Activated CD4-positive, alpha-beta T cell treated with anti-CD3 and anti-CD28 coated beads, Interleukin-2, Interleukin-6, amounts not matched to agents 100 ng/mL and 50 ng/mL, durations not matched to agents 16 hours and 8 hours (primary cell): Measurements from ENCODE around the gene JOSD2.
"Not testable (repeated sequence)": the region's sequence is repeated elsewhere in the genome, so short reads cannot be mapped to it uniquely, and the experiment has no call there.

ENCODE experiments used
- DNase-seq: peaks from one replicate; pipeline ENCODE4 v3.0.0-alpha.2; 2020

Gene JOSD2

DNA sequence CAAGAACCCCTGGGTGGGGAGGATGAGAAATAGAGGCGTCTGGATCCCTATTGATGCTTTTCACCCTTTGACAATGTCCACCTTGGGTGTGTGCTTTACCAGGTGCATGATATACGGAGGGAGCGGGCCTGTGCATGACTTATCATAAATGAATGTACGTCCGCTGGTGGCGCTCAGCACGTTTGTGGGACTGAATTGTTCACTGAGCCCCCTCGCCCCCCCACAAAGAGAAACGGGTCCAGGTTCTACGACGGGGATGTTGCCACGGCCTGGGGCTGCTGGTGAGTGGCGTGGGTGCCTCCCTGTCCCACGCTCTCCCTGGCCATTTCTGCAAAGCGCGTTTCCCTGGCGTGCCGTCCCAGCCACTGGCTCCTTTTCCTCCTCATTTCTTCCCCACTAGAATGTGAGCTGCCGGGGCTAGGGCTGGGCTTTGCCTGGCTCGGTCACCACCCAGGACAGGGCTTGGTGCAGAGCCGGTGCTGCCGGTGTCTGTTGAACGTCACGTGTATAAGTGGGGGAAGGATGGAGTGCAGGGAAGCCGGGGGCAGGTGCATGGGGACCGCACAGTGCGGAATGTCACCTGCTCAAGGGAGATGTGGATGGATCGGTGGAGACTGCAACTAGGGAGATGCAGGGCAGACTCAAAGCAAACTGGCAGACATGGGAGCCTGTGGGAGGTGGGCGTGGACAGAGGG is 35.7 kb upstream of the JOSD2 start:
- DNase-seq = no peak

DNA sequence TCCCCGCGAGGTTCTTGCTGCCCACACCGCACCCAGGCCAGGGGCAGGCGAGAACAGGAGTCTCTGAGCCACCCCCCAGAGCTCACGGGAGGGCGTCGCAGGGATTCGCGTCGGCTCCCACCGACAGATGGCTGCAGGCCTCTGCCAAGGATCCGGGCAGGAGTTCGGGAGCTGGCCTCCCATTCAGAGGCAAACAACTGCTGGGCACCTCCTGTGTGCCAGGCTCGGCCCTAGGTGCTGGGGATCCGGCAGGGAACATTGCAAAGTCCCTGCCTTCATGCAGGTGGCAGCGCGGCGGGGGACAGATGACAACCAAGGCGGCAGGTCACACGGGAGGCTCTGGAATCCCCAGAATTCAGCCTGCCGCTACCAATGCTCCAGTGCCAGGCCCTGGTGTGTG is 32.0 kb upstream of the JOSD2 start:
- no peak for DNase-seq

DNA sequence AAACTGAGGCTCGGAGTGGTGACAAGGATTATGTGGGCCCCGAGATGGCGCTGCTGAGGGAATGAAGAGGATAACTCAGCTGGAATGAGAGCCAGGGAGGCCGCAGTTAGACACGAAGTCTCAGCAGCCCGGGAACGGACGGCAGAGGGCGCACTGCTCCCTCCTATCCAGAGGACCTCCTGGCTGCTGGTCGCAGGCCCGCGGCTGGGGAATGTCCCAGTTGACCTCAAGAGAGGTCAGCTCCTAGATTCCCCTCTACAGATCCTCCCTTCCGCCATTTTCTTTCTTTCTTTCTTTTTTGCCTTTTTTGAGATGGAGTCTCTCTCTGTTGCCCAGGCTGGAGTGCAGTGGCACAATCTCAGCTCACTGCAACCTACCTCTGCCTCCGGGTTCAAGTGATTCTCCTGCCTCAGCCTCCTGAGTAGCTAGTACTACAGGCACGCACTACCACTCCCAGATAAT is 26.8 kb upstream of the JOSD2 start:
- peak; percentile 77 for DNase-seq

DNA sequence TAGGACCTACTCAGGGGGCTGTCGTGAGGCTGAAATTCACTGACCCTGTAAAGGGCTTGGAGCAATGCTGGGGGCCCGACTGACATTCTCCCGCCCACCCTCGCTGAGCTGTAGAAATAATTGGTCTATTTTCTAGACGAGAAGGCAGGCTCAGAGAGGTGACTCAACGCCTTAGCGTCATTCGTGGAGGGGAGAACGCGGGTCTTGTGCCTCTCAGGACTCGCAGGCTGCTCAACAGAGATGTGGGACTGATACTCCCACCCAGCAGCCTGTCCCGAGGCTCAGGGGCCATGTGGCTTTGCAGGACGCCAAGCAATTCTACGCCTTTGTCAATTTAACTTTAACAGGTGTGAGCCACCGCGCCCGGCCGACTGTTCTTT is 26.3 kb upstream of the JOSD2 start:
- DNase-seq = no peak

DNA sequence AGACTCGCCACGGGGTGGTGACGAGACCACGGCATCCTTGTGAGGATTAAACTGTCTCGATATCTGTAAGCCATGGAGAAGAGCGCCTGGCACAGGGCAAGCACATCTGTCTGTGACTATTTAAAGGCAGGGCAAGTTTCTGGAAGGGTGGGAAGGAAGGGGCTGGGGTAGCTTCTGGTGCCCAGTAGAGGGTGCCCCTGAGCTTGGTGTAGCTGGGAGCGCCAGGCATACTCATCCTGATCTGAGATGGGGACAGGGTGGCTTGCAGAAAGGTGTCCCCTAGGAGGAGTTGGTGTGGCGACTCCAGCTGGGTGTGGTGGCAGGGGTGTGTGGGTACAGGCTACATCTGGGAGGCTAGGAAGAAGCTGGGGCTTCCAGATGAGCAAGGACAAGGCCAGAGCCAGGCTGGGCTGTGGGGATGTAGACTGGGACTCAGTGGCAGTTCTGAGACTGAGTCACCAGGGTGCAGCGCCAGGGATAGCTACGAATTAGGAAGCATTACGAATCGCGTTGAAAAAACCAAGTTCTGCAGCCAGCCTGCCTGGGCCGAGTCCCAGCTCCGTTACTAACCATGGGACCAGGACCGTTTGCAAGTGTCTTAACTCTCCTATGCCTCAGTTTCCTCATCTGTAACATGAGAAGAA is 25.8 kb upstream of the JOSD2 start:
- DNase-seq = no peak

DNA sequence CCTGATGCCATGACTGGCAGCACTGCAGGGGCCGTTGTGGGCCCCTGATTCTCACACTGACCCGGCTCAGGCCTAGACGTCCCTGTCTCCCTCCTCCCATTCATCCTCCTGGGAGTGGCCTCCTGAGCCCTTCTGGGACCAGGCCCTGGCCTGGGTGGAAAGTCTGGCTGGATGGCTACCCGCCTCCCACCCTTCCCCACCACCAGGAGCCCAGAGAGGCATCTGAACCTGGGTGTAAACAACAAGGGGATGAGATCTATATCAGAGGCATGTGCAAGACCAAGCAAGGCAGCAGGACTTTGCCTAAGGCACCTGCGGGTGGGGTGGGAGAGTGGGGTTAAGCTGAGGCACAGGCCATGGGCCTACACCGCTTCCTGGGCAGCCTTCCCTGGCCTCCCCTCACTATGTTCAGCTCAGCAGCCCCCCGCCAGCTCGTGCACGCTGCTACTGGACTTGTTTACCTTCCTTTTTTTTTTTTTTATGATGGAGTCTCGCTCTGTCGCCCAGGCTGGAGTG is 24.7 kb upstream of the JOSD2 start:
- DNase-seq = no peak

DNA sequence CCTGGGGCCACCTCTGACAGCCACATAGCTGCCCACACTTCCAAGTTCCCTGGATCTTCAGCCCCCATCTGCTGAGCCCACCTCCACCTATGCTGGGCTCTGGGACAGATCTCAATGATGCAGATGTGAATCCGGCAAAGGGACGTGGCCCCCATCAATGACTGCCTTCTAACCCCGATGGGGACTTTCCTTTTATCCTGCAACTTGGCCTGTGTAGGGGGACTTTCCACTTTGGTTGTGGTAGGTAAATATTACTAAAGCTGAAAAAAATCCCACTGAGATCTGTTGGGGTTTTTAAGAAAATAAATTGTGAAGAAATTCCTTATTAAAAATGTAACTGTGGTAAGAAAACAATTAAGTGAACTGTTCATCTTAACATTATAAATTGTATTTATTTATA is 23.5 kb upstream of the JOSD2 start:
- no peak for DNase-seq

DNA sequence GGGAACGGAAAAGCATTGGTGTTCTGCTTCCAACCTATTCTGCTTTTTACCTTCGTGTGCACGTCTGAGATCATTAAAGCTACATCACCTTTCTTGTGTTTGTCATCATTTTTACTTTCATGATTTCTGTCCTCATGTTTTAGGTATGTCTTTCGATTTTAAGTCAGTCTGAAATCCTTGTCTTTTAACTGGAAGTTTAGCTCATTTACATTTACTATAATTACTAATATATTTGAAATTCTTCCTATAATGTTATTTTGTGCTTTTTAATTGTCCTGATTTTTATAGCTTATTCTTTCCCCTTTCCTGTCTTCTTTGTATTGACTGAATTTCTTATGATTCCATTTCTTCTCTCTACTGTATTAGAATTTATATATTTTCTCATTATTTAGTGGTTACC is 22.0 kb upstream of the JOSD2 start:
- DNase-seq = no peak

DNA sequence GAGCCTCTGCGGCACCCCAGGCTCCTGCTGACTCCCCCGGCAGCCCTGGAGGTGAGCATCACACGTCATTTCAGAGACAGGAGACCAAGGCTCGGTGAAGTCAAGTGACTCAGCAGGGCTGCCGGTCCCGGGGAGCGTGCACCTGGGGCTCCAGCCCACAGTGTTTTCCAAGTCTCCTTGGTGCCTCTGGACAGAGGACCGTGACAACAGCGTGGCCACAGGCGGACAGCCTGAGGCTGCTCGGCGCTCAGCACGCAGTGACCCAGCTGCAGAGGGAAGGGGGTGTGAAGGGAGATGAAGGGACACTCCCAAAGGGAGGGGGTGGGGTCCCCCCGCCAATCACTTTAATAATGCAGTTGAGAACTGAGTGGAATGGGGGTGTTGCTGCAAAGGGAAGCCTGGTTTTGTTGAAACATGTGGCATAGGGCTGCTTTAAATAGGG is 20.2 kb upstream of the JOSD2 start:
- no peak for DNase-seq

DNA sequence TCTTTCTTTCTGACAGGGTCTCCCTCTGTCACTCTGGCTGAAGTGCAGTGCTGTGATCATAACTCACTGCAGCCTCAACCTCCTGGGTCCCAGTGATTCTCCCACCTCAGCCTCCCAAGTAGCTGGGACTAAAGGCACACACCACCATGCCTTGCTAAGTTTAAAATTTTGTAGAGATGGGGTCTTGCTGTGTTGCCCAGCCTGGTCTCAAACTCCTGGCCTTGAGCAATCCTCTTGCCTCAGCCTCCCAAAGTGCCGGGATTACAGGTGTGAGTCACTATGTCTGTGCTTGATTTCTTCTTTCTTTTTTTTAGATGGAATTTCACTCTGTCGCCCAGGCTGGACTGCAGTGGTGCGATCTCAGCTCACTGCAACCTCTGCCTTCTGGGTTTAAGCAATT is 17.1 kb upstream of the JOSD2 start:
- DNase-seq = not testable (repeated sequence)

DNA sequence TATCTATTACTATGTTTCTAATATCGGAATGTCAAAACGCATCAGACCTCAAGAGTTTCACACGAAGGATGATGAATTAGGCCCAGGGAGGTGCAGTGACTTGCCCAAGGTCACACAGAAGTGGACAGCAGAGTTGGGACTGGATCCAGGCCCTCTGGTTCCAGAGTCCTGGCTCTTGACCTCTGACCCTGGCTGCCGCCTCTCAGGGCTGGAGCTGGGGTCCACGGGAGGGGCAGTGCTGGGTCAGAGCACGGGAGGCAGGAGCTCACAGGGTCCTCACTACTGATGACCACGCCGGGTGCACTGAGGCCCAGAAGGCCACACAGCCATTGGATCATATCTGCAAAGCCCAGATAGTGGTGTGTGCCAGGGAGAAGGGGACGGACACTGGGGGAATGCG is 11.9 kb upstream of the JOSD2 start:
- DNase-seq = no peak

DNA sequence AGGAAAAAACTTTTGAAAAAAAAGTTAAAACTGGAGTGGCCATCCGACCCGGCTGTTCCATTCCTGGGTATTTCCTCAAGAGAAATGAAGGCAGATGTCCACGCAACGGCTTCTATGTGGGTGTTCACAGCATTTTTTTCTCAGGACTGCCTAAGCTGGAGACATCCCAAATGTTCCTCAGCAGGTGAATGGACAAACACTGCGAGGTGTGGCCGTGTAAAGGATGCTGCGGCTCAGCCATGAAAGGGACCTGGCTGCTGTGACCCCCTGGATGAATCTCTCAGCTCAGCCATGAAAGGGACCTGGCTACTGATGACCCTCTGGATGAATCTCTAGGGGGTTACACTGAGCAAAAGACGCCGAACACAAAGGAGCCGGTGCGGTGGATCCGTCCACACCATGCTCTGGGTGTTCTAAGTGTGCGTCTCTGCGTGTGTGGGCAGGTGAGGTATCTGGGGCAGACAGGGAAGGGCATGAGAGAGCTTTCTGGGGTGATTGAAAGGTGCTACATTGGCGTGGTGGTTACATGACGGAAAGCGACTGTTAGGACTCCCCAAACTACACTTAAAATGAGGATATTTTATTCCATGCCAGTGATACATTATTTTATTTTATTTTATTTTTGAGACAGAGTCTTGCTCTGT is 10.0 kb upstream of the JOSD2 start:
- no peak for DNase-seq

DNA sequence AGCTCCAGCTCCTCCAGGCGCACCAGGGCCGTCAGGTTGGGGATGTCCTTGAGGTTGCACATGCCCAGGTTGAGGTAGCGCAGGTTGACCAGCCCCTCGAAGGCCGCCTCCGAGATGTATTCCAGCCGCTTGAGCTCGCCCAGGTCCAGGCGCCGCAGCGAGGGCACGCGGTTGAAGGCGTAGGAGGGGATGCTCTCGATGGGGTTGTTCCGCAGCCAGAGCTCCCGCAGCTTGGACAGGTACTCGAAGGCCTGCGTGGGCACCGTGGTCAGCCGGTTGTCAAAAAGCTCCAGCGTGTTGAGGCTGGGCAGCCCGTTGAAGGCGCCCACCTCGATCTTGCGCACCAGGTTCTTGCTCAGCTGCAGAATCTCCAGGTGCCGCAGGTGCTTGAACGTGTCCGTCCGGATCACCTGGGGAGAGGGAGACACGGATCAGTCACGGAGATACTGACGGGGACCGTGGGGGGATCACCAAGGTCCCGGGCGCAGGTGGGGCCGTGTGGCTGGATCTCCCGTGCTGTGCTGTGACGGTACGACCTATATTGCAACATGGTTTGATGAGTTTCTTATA is 8.1 kb upstream of the JOSD2 start:
- no peak for DNase-seq

DNA sequence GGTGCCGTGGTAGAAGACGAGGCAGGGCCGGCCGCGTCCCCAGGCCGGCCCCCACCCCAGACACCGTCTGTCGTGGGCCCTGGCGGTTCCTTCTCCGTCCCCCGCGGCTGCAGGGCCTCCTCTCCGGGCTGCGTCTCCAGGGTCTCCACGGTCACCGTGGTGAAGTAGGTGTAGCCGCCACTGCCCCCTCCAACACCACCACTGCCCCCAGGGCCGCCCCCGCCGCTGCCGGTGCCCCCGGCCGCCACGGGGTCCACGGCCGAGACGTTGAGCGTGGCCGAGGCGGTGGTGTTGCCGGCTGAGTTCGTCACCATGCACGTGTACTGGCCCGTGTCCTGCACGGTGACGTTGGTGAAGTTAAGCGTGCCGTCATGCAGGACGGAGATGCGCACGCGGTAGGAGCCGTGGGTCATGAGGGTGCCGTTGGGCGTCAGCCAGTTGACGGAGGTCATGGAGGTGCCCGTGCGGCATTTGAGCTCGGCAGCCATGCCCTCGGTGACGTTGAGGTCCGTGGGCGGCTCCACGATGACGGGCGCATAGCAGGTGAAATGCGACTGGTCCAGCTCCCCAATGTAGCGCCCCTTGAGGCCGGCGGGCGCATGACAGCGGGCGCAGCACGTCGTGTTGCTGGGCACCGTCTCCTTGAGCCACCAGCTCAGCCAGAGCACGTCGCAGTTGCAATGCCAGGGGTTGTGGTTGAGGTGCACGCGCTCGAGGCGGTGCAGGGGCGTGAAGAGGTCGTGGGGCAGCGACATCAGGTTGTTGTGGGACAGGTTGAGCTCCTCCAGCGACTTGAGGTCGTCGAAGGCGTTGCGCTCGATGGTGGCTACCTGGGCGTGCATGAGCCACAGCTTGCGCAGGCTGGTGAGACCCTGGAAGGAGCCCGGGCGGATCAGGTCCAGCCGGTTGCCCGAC is 7.4 kb upstream of the JOSD2 start:
- DNase-seq = no peak

DNA sequence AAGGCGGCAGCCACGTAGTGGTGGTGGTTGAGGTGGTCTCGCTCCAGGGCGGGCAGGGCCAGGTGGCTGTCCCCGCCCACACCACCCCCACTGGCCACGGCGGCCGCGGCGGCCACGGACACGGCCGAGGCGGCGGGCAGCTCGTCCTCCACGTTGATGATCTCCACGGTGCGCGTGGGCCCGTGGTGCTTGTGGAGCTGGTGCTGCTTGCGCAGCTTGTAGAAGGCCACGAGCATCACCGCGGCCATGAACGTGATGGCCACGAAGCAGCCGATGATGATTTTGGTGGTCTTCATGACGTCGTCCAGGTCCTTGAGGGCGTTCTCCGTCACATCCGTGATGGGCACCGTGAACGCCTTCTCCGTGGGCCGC is 6.7 kb upstream of the JOSD2 start:
- no peak for DNase-seq

DNA sequence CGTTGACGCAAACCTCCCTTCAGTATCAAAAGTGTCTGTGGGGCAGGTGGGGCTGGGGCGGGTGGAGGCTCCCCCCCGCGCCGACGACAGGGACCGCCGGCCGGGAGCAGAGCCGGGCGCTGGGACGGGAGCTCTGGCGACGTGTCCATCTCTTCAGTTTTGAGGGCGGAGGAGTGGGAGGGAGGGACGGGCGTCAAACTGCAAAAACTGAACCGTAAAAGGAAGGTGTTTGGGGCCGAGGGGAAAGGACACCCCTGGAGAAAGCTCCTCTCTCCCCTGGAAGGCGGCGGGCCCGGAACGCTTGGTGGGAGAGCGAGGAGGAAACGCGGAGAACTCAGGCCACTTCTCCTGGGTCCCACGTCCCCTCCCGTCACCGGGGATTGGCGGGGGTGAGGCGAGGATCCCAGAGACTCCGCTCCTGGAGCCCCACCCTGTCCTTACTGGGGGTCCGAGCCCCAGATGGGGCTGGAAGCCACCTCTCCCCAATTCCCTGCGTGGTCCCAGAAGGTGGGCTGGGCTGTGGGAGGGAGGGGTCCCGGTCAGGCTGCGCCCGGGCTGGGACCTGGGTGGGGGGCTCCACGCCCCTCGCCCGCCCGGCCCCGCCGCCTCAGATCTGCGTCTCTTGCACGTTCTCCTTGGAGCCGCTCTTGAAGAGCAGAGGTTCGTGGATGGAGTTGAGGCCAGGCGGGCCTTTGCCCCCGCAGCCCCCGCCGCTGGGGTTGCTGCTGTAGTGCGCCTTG is 6.1 kb upstream of the JOSD2 start:
- no peak for DNase-seq

DNA sequence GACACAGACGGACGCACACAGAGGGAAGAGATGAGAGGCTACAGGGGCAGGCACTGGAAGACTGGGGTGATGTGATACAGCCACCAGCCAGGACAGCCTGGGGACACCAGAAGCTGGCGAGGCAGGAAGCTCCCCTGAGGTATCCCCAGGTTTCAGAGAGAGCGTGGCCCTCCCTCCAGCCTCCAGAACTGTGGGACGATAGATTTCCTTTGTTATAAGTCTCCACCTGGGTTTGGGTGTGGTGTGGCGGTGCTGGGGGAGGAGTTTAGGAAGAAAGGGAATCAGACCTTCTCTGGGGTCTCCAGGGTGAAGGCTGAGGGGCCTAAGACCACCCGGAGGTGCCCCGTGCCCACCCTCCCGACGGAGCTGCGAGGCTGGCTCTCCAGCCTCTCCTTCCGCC is 5.5 kb upstream of the JOSD2 start:
- DNase-seq = no peak

DNA sequence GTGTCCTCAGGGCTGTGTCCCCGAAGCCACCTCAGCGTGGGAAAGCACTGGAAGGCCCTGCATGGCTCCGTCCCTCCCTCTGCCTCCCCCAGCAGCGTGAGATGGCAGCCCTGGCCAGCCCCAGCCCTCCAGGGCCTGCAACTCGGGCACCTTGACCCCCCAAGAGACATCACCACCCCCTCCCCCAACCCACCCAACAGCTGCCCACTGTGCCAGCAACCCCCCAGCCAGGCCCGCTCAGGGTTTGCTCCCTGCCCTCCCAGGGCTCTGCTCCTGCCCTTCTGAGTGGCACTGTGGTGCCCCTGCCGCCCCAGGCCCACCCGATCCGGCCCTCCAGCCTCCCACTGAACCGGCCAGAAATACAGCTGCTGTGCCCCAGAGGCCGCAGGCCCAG is 4.2 kb upstream of the JOSD2 start:
- no peak for DNase-seq

DNA sequence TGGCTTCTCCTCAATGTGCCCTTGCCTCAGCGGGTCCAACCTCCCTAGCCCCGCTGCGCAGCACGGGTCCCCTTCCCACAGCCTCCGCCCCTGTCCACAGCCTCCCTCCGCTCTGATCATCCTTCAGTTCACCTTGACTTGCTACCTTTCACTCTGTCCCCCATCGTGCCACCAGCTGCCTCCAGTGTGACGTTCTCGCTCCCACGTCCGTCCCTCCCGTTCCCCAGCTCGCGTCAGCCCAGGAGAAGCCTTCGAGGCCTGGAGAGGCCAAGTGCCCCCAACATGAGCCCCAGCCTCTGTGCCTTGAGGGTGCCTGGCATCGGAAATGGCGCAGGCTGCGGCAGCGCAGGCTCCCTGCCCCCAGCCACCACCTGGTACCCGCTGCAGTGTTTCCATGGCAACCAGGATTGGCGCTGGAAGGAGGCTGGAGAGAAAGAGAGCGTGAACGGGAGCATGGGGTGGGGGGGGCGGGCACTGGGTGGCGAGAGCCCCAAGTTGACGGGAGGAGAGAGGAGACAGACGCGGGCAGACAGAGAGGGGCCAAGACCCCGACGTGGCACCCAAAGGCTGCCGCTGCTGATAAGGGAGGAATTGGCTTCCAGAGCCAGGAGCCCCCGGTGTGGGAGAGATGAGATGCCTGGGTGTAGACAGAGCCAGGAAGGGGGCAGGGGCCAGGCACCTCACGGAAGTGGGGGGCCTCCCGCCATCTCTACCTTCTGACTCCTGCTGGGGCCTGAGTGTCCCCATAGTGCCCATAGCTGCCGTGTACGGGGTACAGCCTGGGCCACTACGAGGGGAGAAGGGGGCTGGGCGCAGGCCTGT is 3.6 kb upstream of the JOSD2 start:
- DNase-seq = no peak

DNA sequence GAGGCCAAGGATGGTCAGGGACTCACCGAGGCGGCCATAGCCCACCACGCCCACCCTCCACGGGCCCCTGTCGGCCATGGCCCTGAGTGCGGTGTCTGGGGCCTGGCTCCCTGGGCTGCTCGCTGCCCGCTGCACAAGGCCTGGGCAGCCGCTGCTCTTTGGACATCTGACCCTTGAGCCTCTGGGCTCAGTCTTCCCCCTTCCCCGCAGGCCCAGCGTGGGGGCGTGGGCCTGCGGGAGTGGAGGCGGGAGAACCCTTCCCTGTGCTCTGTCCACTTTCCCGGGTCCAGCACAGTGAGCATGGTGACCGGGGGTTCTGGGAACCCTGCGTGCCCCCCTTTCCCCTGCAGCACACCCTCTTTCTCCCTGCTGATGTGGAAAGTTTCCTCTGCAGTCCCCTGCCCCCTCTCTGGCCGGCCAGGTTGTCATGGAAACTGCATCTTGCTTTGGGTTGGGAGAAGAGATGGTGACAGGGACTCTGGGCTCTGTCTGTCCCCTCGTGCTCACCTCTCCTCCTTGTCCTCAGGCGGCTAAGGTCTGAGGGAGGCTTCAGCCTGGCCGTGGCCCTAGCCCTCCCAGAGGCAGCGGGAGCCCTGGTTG is 2.9 kb upstream of the JOSD2 start, which contains the start of gene ASPDH:
TSS of gene ASPDH (minus strand) at position 168 of the 600 bp plus-strand sequence. CDS start at position 78, 90 bp downstream.
- DNase-seq = no peak
